Islet precursor cell (in vitro differentiated cells): ENCODE measurements around the gene LAMB4.

Source experiments
- DNase-seq: peaks from one replicate; pipeline ENCODE4 v3.0.0-alpha.2; 2018

The LAMB4 gene

DNA sequence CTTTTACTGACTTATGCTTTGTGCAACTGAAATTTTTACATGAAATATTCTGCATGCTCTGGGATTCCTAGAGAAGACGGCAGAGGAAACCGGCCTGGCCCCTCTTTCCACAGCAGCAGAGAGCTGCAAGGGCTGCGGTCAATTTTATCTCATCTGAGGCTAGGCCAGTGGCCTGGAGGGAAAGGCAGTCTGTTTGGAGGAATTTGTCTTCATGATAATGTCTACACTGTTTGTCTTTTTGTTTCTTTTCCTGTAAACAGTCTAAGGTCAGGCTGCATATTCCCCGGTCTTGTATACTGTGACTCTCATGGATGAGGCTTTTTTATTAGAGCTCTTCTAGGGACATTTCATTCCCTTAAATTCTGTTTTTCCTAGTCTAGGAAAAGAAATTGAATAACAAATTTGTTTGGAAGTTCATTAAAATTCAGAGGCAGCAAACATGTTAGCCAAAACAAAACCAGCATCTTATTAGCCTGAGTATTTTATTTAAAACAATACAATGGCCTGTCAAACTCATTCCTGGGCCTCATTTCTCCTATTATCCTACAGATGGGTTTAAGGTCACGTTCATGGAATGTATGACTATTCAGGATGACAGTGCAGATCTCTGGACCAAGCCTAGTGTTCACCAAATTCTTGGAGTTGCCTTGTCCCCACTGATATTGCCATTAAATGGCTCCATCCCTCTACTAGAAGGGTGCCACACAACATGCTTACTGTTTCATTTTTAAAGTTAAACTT lies 26.4 kb downstream of the LAMB4 start:
- peak; percentile 73 for DNase-seq

DNA sequence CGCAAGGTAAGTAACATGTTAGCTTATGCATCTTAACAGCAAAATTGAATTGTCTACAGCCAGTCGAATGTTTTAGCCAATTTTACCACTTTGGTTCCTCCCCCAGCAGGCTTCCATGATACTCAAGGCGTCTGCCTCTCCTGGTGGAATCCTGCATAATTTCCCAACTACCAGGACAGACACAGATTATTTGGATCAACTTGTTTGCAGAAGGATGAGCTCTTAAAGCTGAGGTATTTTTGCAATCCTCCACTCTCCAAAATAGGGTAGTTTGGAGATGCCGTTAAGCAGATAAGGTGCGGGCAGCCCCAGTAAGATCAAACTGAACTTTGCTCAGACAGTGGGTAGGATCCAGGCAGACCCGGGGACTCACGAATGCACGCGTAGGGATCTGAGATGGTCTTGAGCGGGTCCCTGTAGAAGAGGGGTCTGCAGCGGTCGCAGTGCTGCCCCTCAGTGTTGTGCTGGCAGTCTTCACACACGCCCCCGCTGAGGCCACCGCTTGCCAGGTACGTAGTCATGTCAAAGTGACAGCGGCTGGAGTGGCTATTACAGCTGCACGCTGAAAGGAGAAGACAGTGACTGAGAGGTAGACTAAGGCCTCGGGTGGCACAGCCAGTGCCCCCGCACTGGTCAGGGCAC lies 27.4 kb downstream of the LAMB4 start:
- no peak for DNase-seq

DNA sequence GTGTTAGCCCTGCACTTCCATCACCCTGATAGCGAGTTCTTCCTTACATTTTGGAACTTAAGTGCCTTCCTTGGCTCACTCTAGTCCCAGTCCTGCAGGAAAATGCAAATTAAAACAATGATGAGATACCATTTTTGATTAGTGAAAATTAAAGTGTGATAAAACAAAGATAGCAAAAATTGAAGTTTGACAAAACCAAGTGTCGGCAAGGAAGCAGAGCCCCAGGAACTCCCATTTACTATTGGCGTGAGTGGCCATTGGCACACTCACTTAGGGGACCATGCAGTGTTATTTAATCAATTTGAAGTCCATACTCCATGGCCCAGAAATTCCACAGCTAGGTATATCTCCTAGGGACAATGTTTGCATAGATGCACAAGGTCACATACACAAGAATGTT lies 28.4 kb downstream of the LAMB4 start:
- no peak for DNase-seq

DNA sequence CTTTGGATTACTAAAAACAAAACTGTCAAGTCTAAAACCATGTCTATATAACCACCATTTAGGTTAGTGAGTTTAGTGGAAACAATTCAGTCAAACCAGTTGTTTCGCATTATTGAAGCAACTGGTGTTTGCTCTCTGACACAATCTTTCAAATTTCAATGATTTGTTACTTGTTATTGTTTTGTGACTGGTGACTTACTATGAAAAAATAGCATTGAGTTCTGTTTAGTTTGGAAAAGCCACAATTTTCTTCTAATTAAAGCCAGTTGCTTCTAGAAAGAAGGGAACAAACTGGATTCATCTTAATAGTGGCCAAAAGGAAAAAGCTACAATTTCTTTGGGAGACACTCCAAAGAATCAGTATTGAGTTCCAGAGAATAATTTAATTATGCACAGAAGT lies 30.4 kb downstream of the LAMB4 start:
- no peak for DNase-seq

DNA sequence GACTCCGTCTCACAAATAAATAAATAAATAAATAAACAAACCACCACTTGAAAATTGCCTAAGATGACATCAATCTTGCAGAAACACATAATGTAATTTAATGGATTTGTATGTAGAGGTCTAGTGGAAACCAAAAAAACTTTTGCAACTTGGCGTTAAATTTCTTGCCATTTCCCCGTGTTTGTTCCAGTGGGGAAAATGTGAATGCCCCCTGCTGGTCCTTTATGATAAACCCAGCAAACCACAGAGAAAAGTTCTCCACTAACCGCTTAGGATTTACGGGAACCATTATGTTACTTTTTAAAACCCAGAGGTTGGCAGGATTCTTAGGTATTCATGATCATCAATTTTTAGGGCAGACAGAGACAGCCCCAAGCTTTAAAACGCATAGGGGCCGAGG lies 32.5 kb downstream of the LAMB4 start:
- no peak for DNase-seq

DNA sequence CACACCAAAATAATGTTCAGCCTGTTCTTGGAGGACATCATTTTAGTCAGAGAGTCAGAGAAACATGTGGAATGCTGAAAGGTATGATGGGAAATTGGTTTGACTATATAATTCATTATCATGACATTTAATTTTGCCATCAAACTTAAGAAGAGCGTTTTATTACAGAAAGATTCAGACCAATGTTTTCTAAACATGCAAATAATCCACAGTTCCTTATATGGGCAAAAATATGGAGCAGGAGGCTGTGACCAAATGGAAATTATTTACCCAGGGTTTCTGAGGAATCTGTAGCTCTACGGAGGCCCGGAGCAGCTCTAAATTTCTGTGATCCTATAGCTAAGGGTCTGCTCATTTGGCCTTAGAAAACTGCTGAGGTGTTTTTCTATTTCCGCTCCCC lies 33.2 kb downstream of the LAMB4 start:
- no peak for DNase-seq

DNA sequence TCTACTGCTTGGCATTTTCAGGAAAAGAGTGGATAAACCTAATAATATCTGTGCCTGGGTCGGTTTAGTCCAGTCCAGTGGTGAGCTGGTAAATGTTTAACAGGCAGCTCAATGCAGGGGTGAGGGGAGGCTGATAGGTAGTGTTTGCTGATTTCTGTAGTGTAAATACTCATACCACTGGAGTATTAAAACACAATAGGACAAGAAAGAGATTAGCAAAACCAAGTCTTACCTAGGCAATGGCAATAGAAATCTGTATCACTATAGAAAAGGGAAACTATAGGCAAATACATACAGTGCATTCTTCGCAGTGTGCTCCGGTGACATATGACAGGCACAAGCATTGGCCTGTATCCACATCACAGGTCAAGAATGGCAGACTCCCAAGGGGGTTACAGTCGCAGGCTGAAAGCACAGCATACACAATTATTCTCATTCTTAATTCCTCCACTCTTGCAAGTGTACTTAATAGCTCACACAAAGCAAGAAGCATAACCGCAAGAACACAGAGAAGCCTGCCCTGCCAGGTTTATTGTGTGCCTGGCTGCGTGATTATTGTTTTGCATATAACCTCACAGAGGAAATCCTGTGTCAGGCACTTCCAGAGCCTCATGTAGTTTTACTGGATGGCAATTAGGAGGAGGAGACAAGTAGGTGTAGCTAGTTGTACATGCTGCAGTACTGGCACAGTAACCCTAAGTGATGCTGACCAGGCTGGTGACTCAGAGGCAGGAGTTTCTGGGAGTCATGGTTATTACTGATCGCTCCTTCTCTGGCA lies 35.0 kb downstream of the LAMB4 start:
- peak; percentile 96 for DNase-seq

DNA sequence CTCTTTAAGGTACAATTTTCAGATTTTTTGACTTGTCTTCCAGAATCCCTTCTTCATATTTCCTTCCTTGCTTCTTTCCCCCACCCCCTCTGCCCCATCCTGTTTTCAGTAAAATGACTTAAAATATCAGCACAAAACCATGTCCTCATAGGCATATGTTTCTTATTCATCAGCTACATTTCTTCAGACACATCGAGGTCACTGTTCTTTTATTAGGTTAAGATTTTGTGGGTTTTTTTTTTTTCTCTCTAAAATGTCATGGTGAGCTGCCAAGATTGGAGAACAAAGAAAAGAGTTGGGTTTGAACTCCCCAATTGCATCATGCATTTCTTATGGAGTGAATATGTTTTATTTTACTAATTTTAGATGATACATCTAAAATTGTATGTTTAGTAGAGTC lies 35.8 kb downstream of the LAMB4 start:
- no peak for DNase-seq

DNA sequence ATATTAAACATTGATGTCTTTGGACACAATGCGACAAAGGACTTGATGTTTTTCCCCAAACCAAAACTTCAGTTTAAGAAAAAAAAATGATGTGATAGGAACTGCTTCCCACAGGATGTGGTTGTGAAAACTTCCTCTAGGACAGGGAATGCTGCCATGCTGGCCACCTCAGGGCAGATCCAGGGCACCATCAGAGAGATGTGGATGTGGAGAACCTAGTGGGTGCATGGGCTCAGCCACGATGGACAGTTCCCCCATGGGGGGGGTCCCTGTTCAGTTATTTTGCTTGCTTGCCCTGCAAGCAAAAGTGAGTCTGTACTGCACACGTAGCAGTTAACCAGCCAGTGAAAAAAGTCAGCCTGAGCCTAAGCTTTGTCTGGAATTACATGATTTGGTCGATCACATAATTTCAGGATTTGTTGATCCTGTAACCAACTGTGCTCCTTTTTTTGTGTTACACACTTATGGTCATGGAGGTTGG lies 36.3 kb downstream of the LAMB4 start:
- DNase-seq = no peak

DNA sequence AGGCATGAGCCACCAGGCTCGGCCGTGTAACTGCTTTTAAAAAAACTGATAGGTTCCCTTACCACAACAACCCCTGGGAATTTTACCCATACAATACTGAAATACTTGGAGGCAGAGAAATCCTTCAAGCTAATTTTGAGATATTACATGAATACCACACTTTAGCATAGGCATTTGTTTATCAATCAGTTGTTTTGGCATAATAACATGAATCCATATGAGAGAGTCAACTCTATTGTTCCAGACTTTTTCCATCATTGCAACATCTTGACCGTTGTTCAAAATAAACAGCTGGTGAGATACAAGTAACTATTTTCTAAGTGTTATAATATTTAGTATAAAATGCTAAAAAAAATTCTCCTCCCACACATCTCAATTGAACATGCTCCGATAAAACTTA lies 36.8 kb downstream of the LAMB4 start:
- no peak for DNase-seq

DNA sequence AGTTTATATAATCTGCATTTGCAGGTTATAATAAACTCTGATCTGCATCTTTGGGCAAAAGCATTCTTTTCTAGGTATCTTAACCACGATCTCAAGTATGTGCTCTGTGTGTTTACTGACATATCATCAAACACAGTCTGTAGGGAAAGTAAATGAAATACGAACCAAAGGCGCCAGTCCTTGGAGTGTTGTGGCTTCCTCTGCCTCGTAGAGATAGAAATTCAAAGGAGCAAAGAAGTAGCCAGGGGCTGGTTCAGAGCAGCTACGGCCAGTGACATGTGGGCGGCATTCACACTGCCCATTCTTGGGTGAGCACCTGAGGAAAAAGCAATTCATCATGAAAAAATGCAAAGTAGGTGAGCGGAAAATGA lies 38.7 kb downstream of the LAMB4 start:
- DNase-seq = peak; percentile 80

DNA sequence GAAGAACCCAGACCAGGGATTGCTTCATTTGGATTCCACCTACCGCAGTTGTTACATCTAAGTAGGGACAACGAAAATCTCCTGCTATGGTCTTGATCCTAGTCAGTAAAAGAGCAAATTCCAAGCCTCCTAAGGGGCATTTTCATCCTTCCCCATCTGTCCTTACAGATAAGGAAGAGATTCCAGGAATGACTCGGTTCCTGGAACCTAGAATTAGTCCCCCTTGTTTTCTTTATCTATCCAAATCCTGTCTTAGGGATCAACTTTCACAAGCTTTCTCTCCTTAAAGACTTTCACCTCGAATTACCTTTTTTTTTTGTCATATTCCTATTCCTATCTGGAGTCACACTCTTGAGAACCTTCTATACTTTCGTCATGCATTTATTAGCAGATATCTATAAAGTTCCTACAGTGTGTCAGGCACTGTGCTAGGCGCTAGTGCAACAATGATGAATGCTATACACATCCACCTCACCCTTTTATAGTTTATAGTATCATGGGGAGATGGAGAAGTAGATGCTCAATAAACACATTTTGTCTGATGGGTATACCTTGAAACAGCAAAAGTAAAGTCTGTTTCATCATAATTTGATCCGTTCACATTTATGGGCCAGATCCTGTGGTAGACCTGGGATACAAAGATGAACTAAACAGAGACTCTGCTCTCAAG lies 39.2 kb downstream of the LAMB4 start:
- DNase-seq = no peak

DNA sequence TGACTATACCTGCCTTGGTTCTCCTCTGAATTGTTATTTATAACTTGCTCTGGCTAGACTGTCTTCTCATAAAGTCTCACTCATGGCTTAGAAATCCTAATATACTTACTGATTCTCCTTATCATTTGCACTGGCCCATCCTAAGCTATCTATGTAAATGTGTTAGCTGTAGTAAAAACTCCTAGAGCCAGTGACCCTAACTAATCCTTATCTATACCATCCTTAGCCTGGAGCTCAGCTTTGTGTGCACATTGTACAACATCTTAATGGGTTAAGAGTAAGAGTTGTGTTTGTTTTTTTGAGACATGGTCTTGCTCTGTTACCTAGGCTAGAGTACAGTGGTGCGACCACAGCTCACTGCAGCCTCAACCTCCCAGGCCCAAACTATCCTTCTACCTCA lies 40.8 kb downstream of the LAMB4 start:
- DNase-seq = no peak

DNA sequence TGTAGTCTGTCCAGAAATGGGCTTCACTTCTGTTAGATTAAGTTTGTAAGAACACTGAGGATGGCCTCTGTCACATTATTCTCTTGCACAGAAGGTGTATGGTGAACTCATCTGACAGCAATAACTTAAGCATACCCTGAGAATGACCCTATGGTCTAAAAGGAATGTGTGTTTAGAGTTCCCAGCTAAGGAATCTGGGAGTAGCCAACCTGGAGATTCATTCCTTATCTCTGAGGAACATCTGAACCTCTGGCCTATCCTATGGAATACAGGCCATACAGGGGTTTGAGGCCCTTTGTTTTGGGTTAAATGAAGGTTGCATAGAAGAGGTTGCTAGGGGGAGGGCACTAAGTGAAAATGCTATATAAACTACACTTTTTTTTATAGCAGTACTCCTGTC lies 41.4 kb downstream of the LAMB4 start:
- DNase-seq = peak; percentile 65

DNA sequence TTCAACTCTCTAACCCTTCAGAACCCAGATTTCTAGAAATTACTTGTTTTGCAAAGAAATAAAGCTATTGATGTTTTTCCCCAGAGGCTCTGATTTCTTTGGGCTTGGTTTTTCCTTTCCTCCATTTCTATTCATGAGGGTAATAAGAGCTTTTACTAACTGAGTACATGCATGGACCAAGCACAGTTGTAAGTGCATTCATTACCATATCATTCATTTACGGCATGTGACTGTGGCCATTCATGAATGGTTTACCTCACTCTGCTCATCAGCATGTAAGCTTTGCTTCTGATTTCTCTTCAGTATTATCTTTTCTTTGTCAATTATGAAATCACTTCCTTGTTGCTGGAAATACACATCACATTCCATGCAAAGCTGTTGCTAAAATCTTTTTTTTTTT lies 42.4 kb downstream of the LAMB4 start:
- no peak for DNase-seq

DNA sequence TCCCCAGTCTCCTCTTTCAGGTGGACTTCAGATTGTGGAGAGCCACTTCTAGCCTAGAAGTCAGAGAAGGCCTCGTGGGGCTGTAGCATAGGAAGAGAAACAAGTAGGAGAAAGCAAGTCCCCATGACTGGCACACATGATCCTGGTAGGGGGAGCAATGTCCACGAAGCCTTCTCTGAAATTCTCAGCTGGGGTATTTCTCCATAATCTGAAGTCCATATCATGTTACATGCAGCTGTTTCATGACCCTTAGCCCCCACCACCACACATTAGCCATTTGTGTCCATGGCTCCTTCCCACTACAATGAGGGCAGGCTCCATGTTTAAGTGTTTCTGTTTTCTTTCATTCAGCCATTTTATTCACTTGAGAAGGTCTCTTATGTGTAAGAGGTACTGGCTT lies 43.2 kb downstream of the LAMB4 start:
- no peak for DNase-seq

DNA sequence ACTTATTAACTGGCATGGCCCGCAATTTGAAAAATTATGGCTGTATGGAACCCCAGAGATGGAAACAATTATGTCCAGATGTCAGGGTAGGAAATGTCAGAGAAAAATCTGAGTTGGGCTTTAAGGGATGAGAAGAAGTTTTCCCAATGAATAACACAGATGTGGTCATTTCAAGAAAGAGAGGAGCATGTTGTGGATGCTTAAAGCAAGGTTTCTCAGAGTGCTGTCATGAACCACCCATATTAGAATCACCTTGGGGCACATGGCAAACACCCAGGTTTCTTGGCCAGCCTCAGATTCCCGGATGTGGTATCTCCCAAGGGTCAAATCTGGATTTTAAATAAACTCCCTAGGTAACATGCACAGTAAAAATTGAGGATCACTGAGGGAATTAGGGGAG lies 43.6 kb downstream of the LAMB4 start:
- no peak for DNase-seq

DNA sequence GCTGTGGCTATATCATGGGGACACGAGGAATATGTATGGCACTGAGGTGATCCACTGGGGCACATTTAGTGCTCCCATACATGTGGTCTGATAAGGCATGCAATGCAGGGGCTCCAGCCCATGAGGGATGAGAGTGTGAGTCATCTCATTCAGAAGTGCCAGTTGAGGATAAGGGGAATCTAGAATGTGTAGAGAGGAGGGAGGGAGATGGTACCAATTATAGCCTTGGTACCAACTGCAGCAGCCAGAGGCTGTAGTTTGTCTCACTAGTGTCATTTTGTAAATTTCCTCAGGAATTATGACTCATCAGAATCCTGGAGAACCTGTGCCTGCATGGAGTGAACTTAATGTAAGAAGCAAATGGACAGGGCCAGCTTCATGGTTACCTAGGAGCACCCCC lies 46.2 kb downstream of the LAMB4 start:
- DNase-seq = no peak

DNA sequence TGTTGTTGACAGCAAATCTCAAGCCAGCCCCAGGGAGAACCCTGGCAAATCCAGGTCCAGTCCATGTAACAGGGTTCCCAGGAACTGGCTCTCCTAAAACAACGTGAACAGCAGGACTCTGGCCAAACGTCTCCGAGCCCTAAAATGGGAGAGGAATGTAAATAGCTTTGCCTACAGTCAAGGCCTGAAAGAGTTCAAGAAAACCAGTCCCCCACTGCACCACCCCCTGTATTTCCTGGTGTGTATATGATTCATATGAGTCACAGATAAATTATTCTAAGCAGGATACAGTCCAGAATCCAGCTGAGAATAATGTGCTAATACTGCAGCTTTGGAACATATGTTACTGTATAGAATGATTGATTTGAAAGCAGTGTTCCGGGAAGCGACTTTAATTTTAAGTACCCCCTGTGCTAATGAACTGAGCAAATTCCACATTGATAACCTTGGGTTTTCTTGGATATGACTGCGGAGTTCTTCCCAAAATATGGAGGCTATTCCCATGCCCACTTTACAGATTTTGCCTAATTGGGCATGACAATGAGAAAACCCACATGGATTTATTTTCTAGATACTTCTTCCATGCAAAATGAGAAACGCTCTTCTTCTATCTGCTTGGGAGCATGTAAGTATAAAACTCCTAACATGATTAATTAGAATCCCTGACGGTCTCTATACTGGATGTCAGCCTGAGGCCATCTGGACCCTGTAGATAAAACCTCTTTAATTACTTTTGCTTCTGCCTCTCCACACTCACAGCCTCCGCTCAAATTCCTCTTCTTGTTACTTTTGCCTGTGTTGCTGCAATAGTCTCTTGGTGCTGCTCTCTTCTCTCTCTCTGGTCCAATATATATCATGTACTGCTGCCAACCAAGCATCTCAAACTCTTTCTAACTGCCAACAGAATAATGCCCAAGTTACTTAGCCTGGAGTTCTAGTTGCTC lies 50.2 kb downstream of the LAMB4 start:
- peak; percentile 72 for DNase-seq

DNA sequence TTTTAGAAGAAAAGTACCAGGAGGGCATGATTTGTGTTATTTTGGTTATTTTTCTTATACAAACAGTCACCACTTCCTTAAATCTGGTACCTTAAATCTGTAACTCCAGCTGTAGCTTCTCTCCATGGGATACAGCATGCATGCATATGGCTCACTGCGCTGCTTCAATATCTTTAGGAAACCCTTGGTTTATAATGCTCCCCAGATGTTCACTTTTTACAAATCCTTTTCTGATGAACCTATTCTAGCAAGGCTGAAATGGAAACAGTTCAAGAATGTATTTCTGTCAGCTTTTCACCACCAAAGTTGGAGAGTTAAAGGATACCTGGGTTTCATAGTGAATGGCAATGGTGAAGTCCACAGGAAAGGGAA lies 50.9 kb downstream of the LAMB4 start:
- DNase-seq = no peak

DNA sequence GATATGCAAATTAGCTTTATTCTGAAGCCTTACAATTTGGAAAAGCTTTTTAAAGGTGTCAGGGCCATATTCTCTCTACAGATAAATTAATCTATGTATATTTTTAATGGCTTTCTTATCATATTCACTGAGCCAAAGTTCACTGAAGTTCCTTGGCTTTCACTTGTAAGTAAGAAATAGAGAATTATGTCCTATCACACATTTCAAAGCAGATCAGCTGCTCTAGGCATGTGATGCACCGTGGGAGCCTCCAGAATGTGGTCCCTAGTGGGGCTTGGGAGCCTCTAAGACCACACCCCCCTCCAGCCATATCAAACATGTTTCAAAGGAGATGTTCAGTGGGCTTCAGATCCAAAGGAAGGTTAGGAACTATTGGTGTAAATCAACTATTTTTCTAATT lies 51.5 kb downstream of the LAMB4 start:
- no peak for DNase-seq

DNA sequence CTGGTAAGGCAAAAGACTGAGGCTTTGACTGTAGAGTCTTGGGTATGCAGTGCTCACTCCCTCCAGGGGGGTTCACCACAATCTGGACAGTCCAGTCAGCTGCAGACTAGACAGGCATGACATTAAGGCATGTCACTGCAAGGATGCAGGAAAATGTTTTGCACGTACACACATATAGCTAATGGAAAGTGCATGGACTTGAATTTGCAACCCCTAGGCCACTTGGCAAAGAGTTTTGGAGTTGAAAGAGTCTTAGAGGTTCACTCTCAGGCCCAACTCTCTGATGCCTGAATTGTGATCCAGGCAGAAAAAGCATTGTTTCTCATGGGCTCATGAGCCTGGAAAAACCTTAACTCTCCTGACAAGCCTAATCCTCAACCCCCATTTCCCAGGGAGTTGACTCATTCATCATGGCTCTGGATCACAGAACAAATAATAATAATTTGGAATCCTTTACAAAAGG lies 51.9 kb downstream of the LAMB4 start:
- no peak for DNase-seq
